ENCODE measurements around the gene CYSTM1. TPM values are rescaled to one million over a fixed set of nuclear protein-coding genes. Genes with fewer than 3 reads are reported as not detected.

CYSTM1 gene
- total and polyA plus RNA-seq, 2 of the 8 experiments (the other 6 are each of a cell fraction or from before 2014, with no cell fraction given), result 25.0 to 47.8 TPM

DNA sequence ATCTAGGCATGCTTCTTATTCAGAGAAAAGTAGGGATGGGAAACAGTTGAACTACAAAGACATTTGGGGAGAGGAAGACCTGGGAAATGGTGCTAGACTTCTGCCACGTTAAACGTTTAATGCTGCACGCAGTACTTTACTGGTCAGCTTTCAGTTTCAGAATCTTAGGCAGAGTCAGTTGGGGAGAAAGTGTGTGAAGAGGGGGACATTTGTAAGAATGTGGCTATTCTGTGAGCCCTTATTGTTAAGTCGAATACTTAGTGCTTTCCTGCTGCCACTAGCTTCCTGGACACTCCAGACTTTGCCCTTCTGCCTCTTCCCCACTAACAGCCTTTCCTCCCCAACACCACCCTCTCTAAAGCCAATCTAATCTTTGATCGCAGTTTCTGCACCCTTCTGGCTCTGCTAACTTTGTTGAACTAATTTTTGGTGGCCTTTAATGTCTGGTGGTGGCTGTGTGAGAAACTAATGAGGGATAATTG lies 6.1 kb downstream of the CYSTM1 start:
- Histone ChIP-seq H4K5ac (ENCODE audit: insufficient read length, low read depth, low read length) (no peak overlapping the region), H3K36me3 (ENCODE audit: control insufficient read depth in 2 of 4, insufficient read depth in 4 of 4, low read length in 3 of 4) (no peaks in the 10 kb centered on the region), H3K4me1 (replicated peaks in 1 of 4; ENCODE audit: control insufficient read depth in 3 of 4, insufficient read depth in 4 of 4, low read length in 3 of 4) (peaks cover 2 to 7% (median 5%) of the 10 kb centered on the region in 4 experiments), H2BK120ac (replicated peaks; ENCODE audit: low read depth, low read length) (no peak overlapping the region), H3K79me1 (ENCODE audit: low read depth, low read length) (no peaks in the 10 kb centered on the region), H2BK12ac (ENCODE audit: low read depth, low read length) (no peak overlapping the region), H3K23me2 (ENCODE audit: low read depth, low read length) (0 out of 2 replicates have a peak, but pooled peaks cover 1% of the 10 kb centered on the region), H2BK20ac (ENCODE audit: low read length) (no peak overlapping the region), H2BK15ac (ENCODE audit: low read length) (no peak overlapping the region), H3K14ac (ENCODE audit: insufficient read length) (no peak overlapping the region), H3K4me3 (ENCODE audit: extremely low read depth in 1 of 4, insufficient read depth in 2 of 4, low read depth in 3 of 4, low read length in 4 of 4) (no peak overlapping the region), H2AK5ac (ENCODE audit: low read depth, low read length) (no peak overlapping the region), H3K27ac (ENCODE audit: low read depth, low read length) (no peak overlapping the region), H2AFZ (ENCODE audit: low read length) (no peak overlapping the region), H3K4me2 (ENCODE audit: insufficient read depth in 1 of 2, low read depth in 2 of 2, low read length in 2 of 2) (no peak overlapping the region), H3K27me3 (replicated peaks in 1 of 4; ENCODE audit: control insufficient read depth in 3 of 4, extremely low read depth in 1 of 4, insufficient read depth in 3 of 4, low read length in 3 of 4) (no peaks in the 10 kb centered on the region), H3K23ac (ENCODE audit: insufficient read length) (no peak overlapping the region), H3K56ac (replicated peaks; ENCODE audit: insufficient read length, low read depth, low read length) (no peak overlapping the region), H2BK5ac (ENCODE audit: low read depth, low read length) (no peak overlapping the region), H3K4ac (replicated peaks; ENCODE audit: insufficient read length, low read depth, low read length) (no peak overlapping the region), H4K20me1 (replicated peaks in 1 of 2; ENCODE audit: control insufficient read depth in 1 of 2, insufficient read depth in 2 of 2, low read length in 2 of 2) (no peaks in the 10 kb centered on the region), H4K91ac (replicated peaks; ENCODE audit: insufficient read length, low read length) (no peak overlapping the region), H3K18ac (ENCODE audit: extremely low read depth, low read length) (no peak overlapping the region), H3K79me2 (ENCODE audit: control insufficient read depth in 1 of 2, insufficient read depth in 2 of 2, low read length in 2 of 2) (no peaks in the 10 kb centered on the region), H3K9me3 (ENCODE audit: insufficient read depth in 2 of 2, low read depth in 1 of 2, low read length in 1 of 2) (no peaks in the 10 kb centered on the region), H4K8ac (ENCODE audit: extremely low read depth, insufficient read depth, low read length) (no peak overlapping the region), H3K9ac (replicated peaks in 1 of 4; ENCODE audit: extremely low read depth in 1 of 4, low read depth in 3 of 4, low read length in 3 of 4) (no peak overlapping the region)
- no peak for DNase-seq (ENCODE audit: low read depth in 1 of 2, low spot score in 2 of 2)
- ChIA-PET POLR2A (ENCODE audit: partially characterized antibody) (interaction anchor here (0.6 kb wide), 1 partner anchor 21 kb away, joined by 3 read pairs; no protein-coding TSS in a partner anchor), CTCF (ENCODE audit: partially characterized antibody) (interaction anchor here (1.3 to 6.1 kb wide), 4 partner anchors 11 to 60 kb away, joined by 4 to 41 read pairs (median 12); no protein-coding TSS in a partner anchor)
- no peak for FAIRE-seq
- 85% methylated on average over 5 of the region's 5 CpGs; no CpG with 5 or more reads in 1 of the 2 experiments for WGBS, 2 experiments (ENCODE audit: extremely low coverage in 1 of 2, insufficient coverage in 1 of 2, insufficient read length in 1 of 2, insufficient replicate concordance in 2 of 2, low coverage in 1 of 2, low lambda C conversion rate in 2 of 2, missing lambda C conversion rate in 1 of 2)
- TF ChIP-seq SIRT6 (IDR thresholded peaks at IDR 0.05; ENCODE audit: low read length), result no peak
- TF ChIP-seq HDAC6 (IDR thresholded peaks at IDR 0.05; ENCODE audit: low read depth, low read length), result no peak
- TF ChIP-seq RFX5 (IDR thresholded peaks at IDR 0.05; ENCODE audit: borderline replicate concordance, low read depth, low read length), result no peak
- TF ChIP-seq SAP30 (IDR thresholded peaks at IDR 0.05; ENCODE audit: insufficient read depth, insufficient replicate concordance, low read length), result no peak
- no peak for TF ChIP-seq POLR2A (IDR thresholded peaks at IDR 0.05; ENCODE audit: control extremely low read depth in 1 of 2, low read depth in 2 of 2, low read length in 2 of 2)
- no peak for TF ChIP-seq GTF2F1 (IDR thresholded peaks at IDR 0.05; ENCODE audit: borderline replicate concordance, low read depth, low read length)
- TF ChIP-seq RXRA (IDR thresholded peaks at IDR 0.05; ENCODE audit: insufficient read depth, low read depth, low read length), result no peak
- TF ChIP-seq TEAD4 (IDR thresholded peaks at IDR 0.05; ENCODE audit: low read depth, low read length), result no peak
- no peak for TF ChIP-seq BACH1 (IDR thresholded peaks at IDR 0.05; ENCODE audit: low read length)
- TF ChIP-seq CTBP2 (IDR thresholded peaks at IDR 0.05; ENCODE audit: borderline replicate concordance, insufficient read depth, insufficient read length, low read length), result no peak
- TF ChIP-seq NRF1 (IDR thresholded peaks at IDR 0.05; ENCODE audit: low read depth, low read length), result no peak
- TF ChIP-seq, protein P1, sequence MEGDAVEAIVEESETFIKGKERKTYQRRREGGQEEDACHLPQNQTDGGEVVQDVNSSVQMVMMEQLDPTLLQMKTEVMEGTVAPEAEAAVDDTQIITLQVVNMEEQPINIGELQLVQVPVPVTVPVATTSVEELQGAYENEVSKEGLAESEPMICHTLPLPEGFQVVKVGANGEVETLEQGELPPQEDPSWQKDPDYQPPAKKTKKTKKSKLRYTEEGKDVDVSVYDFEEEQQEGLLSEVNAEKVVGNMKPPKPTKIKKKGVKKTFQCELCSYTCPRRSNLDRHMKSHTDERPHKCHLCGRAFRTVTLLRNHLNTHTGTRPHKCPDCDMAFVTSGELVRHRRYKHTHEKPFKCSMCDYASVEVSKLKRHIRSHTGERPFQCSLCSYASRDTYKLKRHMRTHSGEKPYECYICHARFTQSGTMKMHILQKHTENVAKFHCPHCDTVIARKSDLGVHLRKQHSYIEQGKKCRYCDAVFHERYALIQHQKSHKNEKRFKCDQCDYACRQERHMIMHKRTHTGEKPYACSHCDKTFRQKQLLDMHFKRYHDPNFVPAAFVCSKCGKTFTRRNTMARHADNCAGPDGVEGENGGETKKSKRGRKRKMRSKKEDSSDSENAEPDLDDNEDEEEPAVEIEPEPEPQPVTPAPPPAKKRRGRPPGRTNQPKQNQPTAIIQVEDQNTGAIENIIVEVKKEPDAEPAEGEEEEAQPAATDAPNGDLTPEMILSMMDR (IDR thresholded peaks at IDR 0.05; ENCODE audit: control extremely low read depth in 1 of 3, insufficient read depth in 1 of 3, low read depth in 1 of 3, low read length in 3 of 3), result no peak

Data from H1 (cell line).